Stimulated activated CD4-positive, alpha-beta T cell treated with anti-CD3 and anti-CD28 coated beads, Interleukin-2, amount 100 ng/mL, for 4 hours (primary cell): ENCODE data around the gene OCA2.
"Not testable (repeated sequence)": the region's sequence is repeated elsewhere in the genome, so short reads cannot be mapped to it uniquely, and the experiment has no call there.

Experiments used
- DNase-seq: peaks from one replicate; pipeline ENCODE4 v3.0.0-alpha.2; 2020; ENCODE audit warnings: low read depth

OCA2 gene

GRCh38 chr15:27768732-27769475, 330.2 kb downstream of the OCA2 start:
- DNase-seq: no peak

- no peak for DNase-seq
Observed at GRCh38 chr15:27767918-27768640, 331.0 kb downstream of the OCA2 start.

GRCh38 chr15:27767430-27767829, 331.7 kb downstream of the OCA2 start:
- not testable (repeated sequence) for DNase-seq

GRCh38 chr15:27764339-27764738, 334.8 kb downstream of the OCA2 start:
- no peak for DNase-seq

GRCh38 chr15:27763514-27763913, 335.6 kb downstream of the OCA2 start:
- DNase-seq: no peak

- no peak for DNase-seq
Observed at GRCh38 chr15:27762471-27762870, 336.6 kb downstream of the OCA2 start.

GRCh38 chr15:27757052-27757451, 342.1 kb downstream of the OCA2 start:
- DNase-seq: no peak

- DNase-seq: no peak
Observed at GRCh38 chr15:27752691-27753090, 346.4 kb downstream of the OCA2 start.

GRCh38 chr15:27747997-27748396, 351.1 kb downstream of the OCA2 start:
- no peak for DNase-seq

- DNase-seq: no peak
Observed at GRCh38 chr15:27746401-27746955, 352.6 kb downstream of the OCA2 start.

GRCh38 chr15:27744641-27745040, 354.5 kb downstream of the OCA2 start:
- no peak for DNase-seq

- no peak for DNase-seq
Observed at GRCh38 chr15:27743638-27744037, 355.5 kb downstream of the OCA2 start.

GRCh38 chr15:27742751-27743477, 356.2 kb downstream of the OCA2 start:
- no peak for DNase-seq

- no peak for DNase-seq
Observed at GRCh38 chr15:27741226-27741860, 357.8 kb downstream of the OCA2 start.

GRCh38 chr15:27734785-27735495, 364.2 kb downstream of the OCA2 start:
- DNase-seq: no peak

GRCh38 chr15:27731776-27732175, 367.3 kb downstream of the OCA2 start:
- no peak for DNase-seq

GRCh38 chr15:27730868-27731267, 368.2 kb downstream of the OCA2 start:
- DNase-seq: no peak

- DNase-seq: no peak
Observed at GRCh38 chr15:27725731-27726130, 373.4 kb downstream of the OCA2 start.

GRCh38 chr15:27723821-27724220, 375.3 kb downstream of the OCA2 start:
- DNase-seq: no peak

- no peak for DNase-seq
Observed at GRCh38 chr15:27722102-27722501, 377.0 kb downstream of the OCA2 start.

- no peak for DNase-seq
Observed at GRCh38 chr15:27714675-27715074, 384.4 kb downstream of the OCA2 start.
